ENCODE data around the gene EPB41L4A.

- TF ChIP-seq, protein P1, sequence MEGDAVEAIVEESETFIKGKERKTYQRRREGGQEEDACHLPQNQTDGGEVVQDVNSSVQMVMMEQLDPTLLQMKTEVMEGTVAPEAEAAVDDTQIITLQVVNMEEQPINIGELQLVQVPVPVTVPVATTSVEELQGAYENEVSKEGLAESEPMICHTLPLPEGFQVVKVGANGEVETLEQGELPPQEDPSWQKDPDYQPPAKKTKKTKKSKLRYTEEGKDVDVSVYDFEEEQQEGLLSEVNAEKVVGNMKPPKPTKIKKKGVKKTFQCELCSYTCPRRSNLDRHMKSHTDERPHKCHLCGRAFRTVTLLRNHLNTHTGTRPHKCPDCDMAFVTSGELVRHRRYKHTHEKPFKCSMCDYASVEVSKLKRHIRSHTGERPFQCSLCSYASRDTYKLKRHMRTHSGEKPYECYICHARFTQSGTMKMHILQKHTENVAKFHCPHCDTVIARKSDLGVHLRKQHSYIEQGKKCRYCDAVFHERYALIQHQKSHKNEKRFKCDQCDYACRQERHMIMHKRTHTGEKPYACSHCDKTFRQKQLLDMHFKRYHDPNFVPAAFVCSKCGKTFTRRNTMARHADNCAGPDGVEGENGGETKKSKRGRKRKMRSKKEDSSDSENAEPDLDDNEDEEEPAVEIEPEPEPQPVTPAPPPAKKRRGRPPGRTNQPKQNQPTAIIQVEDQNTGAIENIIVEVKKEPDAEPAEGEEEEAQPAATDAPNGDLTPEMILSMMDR (IDR thresholded peaks at IDR 0.05), result no peak
- TF ChIP-seq POLR2A (IDR thresholded peaks at IDR 0.05), result no peak
These were observed 31.0 kb downstream of the EPB41L4A start for GRCh38 chr5:112388074-112388473.
